Muscle layer of duodenum (tissue), 2 donors: ENCODE measurements around the gene SOWAHB.
A peak's percentile ranks its signal among the peaks of the same experiment; 100 is the strongest.

ENCODE experiments used
- H3K27ac ChIP-seq: one replicate; pipeline ENCODE4 v1.7.0; 2013; ENCODE audit warnings: mild to moderate bottlenecking, low read length
- H3K27me3 ChIP-seq: one replicate; pipeline ENCODE4 v1.7.0; 2013; ENCODE audit warnings: low read depth, mild to moderate bottlenecking, control low read depth, low read length
- H3K36me3 ChIP-seq, 2 donors: one replicate each; pipeline ENCODE4 v1.7.0; 2013; ENCODE audit warnings: low read length in 2 of 2, control low read depth in 1 of 2, mild to moderate bottlenecking in 1 of 2; ENCODE audit not compliant: insufficient read depth in 2 of 2, control insufficient read depth in 1 of 2
- H3K4me1 ChIP-seq, 2 donors: one replicate each; pipeline ENCODE4 v1.7.0; 2013; ENCODE audit warnings: low read length in 2 of 2, mild to moderate bottlenecking in 2 of 2, control low read depth in 1 of 2, moderate library complexity in 1 of 2; ENCODE audit not compliant: insufficient read depth in 2 of 2, control insufficient read depth in 1 of 2
- H3K4me3 ChIP-seq, 2 donors: one replicate each; pipeline ENCODE4 v1.7.0; 2013; ENCODE audit warnings: low read length in 2 of 2, low read depth in 1 of 2, mild to moderate bottlenecking in 1 of 2
- H3K9me3 ChIP-seq, 2 donors: one replicate each; pipeline ENCODE4 v1.7.0; 2013; ENCODE audit warnings: low read length in 2 of 2, control low read depth in 1 of 2, mild to moderate bottlenecking in 1 of 2; ENCODE audit not compliant: control insufficient read depth in 1 of 2
- donor health status: healthy.

Gene SOWAHB

DNA sequence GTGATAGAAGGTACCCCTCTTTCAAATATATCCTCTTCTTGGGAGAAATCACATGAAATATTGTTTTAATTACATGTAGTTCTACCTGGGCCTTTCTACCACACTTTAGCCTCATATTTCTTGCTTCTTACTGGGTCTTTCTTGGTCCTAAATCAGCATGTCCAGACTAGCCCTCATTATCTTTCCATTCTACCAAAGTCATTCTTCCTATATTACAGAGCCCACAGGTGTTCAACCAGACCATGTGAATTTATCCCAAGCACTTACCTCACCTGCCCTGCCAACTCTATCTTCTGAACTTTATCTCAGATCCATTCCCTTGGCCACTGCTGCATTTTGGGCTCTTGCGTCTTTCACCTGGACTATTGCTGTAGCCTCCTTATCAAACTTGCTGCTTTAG lies 11.8 kb upstream of the SOWAHB start:
- Histone ChIP-seq H3K4me1 (no peaks in the 10 kb centered on the region), H3K27me3 (no peaks in the 10 kb centered on the region), H3K27ac (no peak overlapping the region), H3K9me3 (peaks cover 0 to 2% of the 10 kb centered on the region in 2 donors), H3K36me3 (no peaks in the 10 kb centered on the region), H3K4me3 (no peak overlapping the region)

DNA sequence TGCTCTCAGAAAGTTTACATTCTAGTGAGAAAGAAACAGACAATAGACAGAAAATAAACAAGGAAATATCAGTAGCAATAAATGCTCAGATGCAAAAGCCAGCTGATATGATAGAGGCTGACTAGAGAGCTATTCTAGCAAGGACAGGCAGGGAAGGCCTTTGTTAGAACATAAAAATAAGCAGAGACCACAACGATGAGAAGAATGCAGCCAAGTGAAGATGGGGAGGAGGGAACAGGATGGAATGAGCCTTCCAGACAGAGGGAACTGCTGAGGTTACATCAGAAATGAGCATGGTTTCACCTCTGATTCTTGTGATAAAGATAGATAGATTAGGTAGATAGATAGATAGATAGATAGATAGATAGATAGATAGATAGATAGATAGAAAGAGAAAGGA lies 7.6 kb upstream of the SOWAHB start:
- Histone ChIP-seq H3K9me3 (peaks cover 0 to 2% of the 10 kb centered on the region in 2 donors), H3K27me3 (no peaks in the 10 kb centered on the region), H3K27ac (no peak overlapping the region), H3K4me3 (no peak overlapping the region), H3K36me3 (no peaks in the 10 kb centered on the region), H3K4me1 (no peaks in the 10 kb centered on the region)

DNA sequence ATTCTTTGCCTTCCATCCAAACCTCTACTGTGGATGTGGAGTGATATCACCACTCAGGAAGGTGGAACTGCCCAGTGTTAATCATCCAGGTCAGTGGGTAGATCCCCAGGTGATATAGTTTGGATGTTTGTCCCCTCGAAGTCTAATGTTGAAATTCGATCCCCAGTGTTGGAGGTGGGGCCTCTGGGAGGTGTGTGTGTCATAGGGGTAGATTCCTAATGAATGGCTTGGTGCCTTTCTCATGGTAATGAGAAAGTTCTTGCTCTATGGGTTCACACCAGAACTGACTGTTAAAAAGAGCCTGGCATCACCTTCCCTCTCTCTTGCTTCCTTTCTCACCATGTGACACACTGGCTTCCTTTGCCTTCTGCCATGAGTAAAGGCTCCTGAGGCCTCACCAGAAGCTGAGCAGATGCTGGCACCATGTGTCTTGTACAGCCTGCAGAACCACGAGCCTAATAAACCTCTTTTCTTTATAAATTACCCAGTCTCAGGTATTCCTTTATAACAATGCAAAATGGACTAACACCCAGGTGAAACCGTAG lies 6.8 kb upstream of the SOWAHB start:
- no peaks in the 10 kb centered on the region for H3K4me1 ChIP-seq
- H3K27ac ChIP-seq, result no peak overlapping the region
- H3K27me3 ChIP-seq, result no peaks in the 10 kb centered on the region
- no peak overlapping the region for H3K4me3 ChIP-seq
- H3K9me3 ChIP-seq, result peaks cover 0 to 2% of the 10 kb centered on the region in 2 donors
- no peaks in the 10 kb centered on the region for H3K36me3 ChIP-seq

DNA sequence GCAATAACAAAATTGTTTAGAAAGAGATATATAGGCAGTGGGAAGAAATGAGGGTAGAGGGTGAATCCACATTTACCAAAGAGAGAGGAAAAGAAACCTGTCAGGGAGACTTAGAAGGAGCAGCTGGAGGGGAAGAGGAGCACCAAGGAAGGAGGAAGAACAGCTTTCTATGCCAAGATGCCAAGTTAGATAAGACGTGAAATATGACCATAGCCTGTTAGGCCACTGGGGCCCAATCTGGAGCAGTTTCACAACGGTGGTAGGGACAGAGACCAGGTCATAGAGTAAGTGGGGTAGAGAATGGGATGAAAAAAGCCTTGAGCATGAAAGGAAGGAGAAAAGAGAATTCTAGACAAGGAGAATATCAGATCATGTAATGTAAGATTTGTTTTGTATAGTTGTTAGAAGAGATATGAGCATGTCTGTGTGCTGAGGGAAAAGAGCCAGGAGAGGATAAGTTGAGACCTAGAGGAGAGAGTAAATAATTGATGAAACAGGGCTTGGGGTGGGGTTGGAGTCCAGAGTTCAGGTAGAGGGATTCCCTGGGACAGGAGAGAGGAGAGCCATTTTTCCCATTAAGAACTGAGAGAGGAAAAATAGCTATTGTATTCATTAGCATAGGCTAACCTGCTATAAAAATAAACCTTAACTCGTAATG lies 4.4 kb upstream of the SOWAHB start:
- Histone ChIP-seq H3K4me1 (peaks cover 0 to 3% of the 10 kb centered on the region in 2 donors), H3K36me3 (no peaks in the 10 kb centered on the region), H3K27ac (no peak overlapping the region), H3K4me3 (no peak overlapping the region), H3K9me3 (no peaks in the 10 kb centered on the region), H3K27me3 (no peaks in the 10 kb centered on the region)

DNA sequence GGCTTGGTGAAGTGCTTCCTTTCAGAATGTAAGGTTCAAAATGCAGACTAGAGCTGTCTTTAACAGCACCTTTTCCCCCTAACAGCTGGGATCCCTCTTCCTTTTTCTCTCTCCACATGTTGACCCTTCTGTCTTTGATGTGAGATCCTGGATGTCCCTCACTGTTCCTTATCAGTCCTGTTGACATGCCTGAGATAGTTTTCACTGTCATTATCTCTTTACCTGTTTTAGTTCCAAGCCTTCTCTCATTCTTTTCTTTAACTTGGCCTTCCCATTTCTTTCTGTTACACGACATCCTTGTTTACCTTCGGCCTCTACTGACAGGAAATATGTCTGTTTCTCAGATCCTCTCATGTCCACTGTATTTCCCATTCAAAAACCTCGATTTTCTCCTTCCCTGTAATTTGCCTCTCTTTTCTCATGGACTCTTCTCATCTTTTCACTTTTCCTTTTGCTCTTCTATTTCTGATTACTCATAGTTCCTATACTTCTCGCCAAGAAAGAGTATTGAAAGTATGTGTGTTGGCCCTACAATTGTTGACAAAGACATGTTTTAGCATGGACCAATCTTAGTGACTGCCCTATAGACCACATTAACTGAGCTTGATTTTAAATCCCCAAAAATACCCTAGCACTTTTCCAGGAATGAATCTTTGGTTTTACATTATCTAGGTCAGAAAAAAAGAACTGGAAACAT lies 1.2 kb upstream of the SOWAHB start:
- H3K4me3 ChIP-seq, result peak overlapping the region in 1 of 2 donors; percentile 46
- H3K27ac ChIP-seq, result no peak overlapping the region
- H3K36me3 ChIP-seq, result no peaks in the 10 kb centered on the region
- H3K27me3 ChIP-seq, result peaks cover 16% of the 10 kb centered on the region
- no peaks in the 10 kb centered on the region for H3K9me3 ChIP-seq
- H3K4me1 ChIP-seq, result peaks cover 0 to 7% of the 10 kb centered on the region in 2 donors

DNA sequence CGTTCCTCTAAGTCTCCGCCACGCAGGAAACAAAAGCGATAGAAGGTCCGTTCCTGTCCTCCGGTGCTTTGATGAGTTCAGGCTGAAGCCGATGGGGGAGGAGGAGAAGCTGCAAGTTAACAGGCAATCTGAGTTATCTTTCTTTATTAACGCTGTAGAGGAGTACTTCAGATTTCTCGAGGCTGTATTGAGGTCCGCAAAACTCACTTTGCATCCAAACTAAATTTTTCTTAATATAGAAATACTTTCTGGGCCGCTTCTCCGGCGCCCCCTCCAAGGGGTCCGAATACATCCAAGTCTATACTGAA lies 395 bp upstream of the SOWAHB start:
- Histone ChIP-seq H3K9me3 (no peaks in the 10 kb centered on the region), H3K4me3 (peak overlapping the region; percentile 46 to 63), H3K27ac (no peak overlapping the region), H3K36me3 (no peaks in the 10 kb centered on the region), H3K4me1 (peaks cover 0 to 7% of the 10 kb centered on the region in 2 donors), H3K27me3 (peaks cover 16% of the 10 kb centered on the region)

DNA sequence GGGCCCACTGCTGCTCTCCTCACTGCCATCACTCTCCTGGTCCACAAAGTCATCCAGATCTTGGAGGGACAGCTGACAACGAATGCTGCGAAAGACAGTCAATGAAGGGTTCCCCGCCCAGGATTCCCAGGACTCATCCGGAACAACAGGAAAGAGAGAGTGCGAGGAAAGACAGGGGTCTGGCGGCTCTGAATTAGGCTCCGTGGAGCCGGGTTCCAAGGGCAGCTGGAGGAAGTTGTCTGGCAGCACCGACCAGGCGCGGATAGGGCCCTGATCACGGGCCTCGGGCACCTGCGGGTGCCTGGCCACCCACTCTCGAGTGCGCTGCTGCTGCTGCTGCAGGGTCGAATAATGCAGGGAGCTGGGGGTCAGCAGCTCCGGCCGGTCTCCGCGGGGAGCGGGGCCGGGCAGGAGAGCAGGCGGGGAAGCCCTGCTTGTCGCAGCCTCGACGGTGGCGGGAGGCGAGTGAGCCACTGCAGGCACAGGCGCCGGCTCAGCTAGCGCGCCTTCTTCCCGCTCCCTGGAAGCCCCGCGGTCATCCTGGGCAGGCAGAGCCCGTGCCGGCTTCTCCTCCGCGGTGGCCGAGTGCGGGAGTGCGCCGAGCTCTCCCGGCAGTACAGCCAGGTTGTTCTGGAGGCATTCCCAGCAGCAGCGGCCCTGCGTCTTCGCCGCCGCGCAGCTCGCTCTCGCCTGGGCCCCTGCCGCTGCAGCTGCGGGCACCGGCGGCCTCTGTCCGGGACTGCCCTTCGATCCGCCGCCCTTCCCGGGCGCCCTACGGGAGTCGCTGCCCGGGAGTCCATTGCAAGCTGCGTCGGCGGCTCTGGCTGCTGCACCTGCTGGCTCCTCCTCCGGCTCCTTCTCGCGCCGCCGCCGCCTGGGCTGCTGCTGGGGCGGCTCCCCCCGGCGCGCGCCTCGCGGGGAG lies 1.1 kb downstream of the SOWAHB start:
- peaks cover 0 to 7% of the 10 kb centered on the region in 2 donors for H3K4me1 ChIP-seq
- H3K36me3 ChIP-seq, result no peaks in the 10 kb centered on the region
- H3K27me3 ChIP-seq, result peaks cover 16% of the 10 kb centered on the region
- H3K27ac ChIP-seq, result no peak overlapping the region
- peak overlapping the region; percentile 42 to 63 for H3K4me3 ChIP-seq
- H3K9me3 ChIP-seq, result no peaks in the 10 kb centered on the region

DNA sequence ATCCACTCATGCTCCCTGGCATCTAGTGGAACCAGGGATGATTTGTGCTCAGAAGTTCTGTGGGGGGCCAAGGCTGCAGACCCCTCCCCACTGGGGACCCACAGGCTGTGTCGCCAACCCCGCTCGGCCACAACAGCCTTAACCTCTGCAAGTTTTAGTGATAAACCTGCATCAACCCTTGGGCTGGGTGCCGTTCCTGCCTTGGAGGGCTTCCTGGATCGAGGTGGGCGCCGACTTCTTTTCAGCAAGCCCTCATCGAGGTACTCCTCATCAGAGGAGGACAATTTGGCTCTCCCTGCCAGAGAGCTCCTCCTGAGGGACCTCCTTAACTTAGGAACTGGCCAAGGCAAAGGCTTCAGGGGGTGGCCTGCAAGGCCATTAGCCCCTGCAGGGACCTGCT lies 1.9 kb downstream of the SOWAHB start:
- H3K27me3 ChIP-seq, result peaks cover 16% of the 10 kb centered on the region
- peaks cover 0 to 7% of the 10 kb centered on the region in 2 donors for H3K4me1 ChIP-seq
- H3K27ac ChIP-seq, result no peak overlapping the region
- H3K36me3 ChIP-seq, result no peaks in the 10 kb centered on the region
- no peaks in the 10 kb centered on the region for H3K9me3 ChIP-seq
- H3K4me3 ChIP-seq, result no peak overlapping the region

DNA sequence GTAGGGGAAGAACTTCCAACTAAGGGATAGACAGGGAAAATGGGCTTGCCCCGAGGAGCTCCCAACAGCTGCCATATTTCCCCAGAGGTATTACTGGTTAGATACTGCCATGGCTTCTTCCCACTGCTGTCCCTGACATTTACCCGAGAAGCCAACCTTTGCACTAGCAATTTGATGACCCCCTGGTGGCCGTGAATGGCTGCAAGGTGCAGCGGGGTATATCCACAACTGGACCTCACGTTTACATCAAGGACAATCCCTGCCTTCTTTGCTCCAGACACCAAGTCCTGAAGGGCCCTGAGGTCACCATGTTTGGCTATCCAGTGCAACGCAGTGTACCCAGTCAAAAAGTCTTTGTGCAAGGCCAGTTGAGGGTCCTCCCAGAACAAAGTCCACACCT lies 2.3 kb downstream of the SOWAHB start:
- Histone ChIP-seq H3K27ac (no peak overlapping the region), H3K36me3 (no peaks in the 10 kb centered on the region), H3K27me3 (peaks cover 16% of the 10 kb centered on the region), H3K9me3 (no peaks in the 10 kb centered on the region), H3K4me3 (no peak overlapping the region), H3K4me1 (peaks cover 0 to 7% of the 10 kb centered on the region in 2 donors)

DNA sequence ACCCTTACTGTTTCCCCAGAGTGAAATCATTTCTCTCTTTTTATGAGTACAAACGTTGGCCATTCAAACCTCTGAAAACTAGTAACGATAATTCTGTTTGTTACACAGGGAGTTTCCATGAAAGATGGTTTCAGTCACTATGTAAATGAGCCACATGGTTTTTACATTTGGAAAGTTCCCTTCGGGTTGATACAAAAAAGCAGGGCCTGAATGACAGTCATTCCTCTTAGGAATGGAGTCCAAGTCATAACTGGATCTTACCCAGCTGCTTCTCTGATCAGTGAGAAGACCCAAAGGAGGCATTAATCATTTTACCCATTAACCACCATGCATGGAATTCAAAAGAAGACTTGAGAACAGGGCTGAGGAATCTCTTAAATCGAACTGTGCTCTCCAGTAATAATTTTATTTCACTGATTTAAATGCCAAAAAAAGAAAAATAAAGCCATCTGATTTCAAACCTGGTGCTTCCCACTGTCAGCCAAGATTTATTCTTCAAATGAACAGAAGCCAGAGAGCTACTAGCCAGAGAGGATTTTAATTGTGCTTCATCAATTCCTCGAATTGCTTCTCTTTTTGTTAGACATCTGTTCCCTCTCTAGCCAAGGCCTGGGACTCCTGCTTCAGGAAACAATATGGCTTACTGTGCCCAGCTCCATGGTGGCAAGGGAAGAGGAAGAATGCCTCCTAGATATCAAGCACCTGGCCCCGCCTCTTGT lies 3.2 kb downstream of the SOWAHB start:
- peaks cover 0 to 7% of the 10 kb centered on the region in 2 donors for H3K4me1 ChIP-seq
- H3K4me3 ChIP-seq, result no peak overlapping the region
- H3K9me3 ChIP-seq, result no peaks in the 10 kb centered on the region
- no peaks in the 10 kb centered on the region for H3K36me3 ChIP-seq
- no peak overlapping the region for H3K27ac ChIP-seq
- peaks cover 16% of the 10 kb centered on the region for H3K27me3 ChIP-seq
